Endothelial cell of umbilical vein (primary cell): Measurements from ENCODE around the gene OCRL. TPM values are rescaled to one million over a fixed set of nuclear protein-coding genes. Genes with fewer than 3 reads are reported as not detected.
A peak's percentile ranks its signal among the peaks of the same experiment; 100 is the strongest.

ENCODE experiments used
- Bru-seq: library from RNA; stranded (reverse); fragments of 400-500 nt; gene quantifications from one replicate; lab custom pipeline; 2021; lab: Mats Ljungman, UMichigan
- BruChase-seq, 2 experiments: library from RNA; stranded (reverse); fragments of 400-500 nt; gene quantifications; one replicate each; lab custom pipeline; 2021; lab: Mats Ljungman, UMichigan
- BruUV-seq: library from RNA; stranded (reverse); fragments of 400-500 nt; replicated peaks from 2 replicates; lab custom pipeline; 2021; lab: Mats Ljungman, UMichigan
- CTCF ChIA-PET: fragments of 300-600, 350-600 bp; sonication (Branson Sonifier 250); formaldehyde crosslinking; loops from one replicate; lab custom pipeline; 2021; ENCODE audit warnings: antibody characterized with exemption, inconsistent platforms; lab: Charles Lee
- POLR2A ChIA-PET: fragments of 300-600, 350-600 bp; sonication (Branson Sonifier 250); formaldehyde crosslinking; loops from one replicate; lab custom pipeline; 2021; ENCODE audit warnings: antibody characterized with exemption, inconsistent platforms; lab: Charles Lee
- DNase-seq: peaks from one replicate; pipeline ENCODE4 v3.0.0-alpha.2; 2011; ENCODE audit warnings: low read depth, low spot score
- FAIRE-seq: peaks from 2 replicates; lab custom pipeline; 2011; peaks lifted over from hg19 to GRCh38; lab: Jason Lieb, UNC
- H2AFZ ChIP-seq: 2 replicates; pipeline ENCODE4 v1.6.0; 2012; ENCODE audit warnings: low read depth, low read length, control low read depth, inconsistent platforms
- H3K27ac ChIP-seq: 2 replicates; pipeline ENCODE4 v1.5.1; 2011; ENCODE audit warnings: low read depth, mild to moderate bottlenecking, control low read depth, low read length, moderate library complexity; ENCODE audit not compliant: insufficient read depth
- H3K27me3 ChIP-seq, 2 experiments: 2 replicates each; pipeline versions ENCODE4 v1.6.0 to v1.6.1; 2011; ENCODE audit warnings: low read length in 2 of 2, mixed read lengths in 1 of 2; ENCODE audit not compliant: control insufficient read depth in 2 of 2, insufficient read depth in 2 of 2
- H3K36me3 ChIP-seq, 2 experiments: 2 replicates in 1 of 2; 3 replicates in 1 of 2; pipeline ENCODE4 v1.5.1; 2011; ENCODE audit warnings: low read length in 2 of 2, mild to moderate bottlenecking in 1 of 2, moderate library complexity in 1 of 2; ENCODE audit not compliant: control insufficient read depth in 2 of 2, insufficient read depth in 2 of 2; ENCODE audit errors: extremely low read depth in 1 of 2
- H3K4me1 ChIP-seq: 3 replicates; pipeline ENCODE4 v1.5.1; 2011; ENCODE audit warnings: mild to moderate bottlenecking, low read length; ENCODE audit not compliant: control insufficient read depth, insufficient read depth; ENCODE audit errors: extremely low read depth
- H3K4me2 ChIP-seq: 2 replicates; pipeline ENCODE4 v1.6.1; 2011; ENCODE audit warnings: low read length, control low read depth, mixed read lengths; ENCODE audit not compliant: insufficient read depth
- H3K4me3 ChIP-seq, 3 experiments: fragments of 200-600 bp in 1 of 3; sonication (generic), shearing (Covaris generic) in 1 of 3; replicated peaks in 1 of 3; 2 replicates each; pipeline ENCODE4 v1.5.1; 2011 to 2016; ENCODE audit warnings: control low read depth in 3 of 3, low read length in 3 of 3, mild to moderate bottlenecking in 2 of 3, inconsistent platforms in 1 of 3, low read depth in 1 of 3, moderate library complexity in 1 of 3; ENCODE audit not compliant: insufficient read depth in 1 of 3
- H3K79me2 ChIP-seq: 2 replicates; pipeline ENCODE4 v1.6.0; 2012; ENCODE audit warnings: low read length, inconsistent platforms; ENCODE audit not compliant: control insufficient read depth, insufficient read depth
- H3K9ac ChIP-seq: replicated peaks from 2 replicates; pipeline ENCODE3; 2011; ENCODE audit warnings: low read length, control low read depth; ENCODE audit not compliant: insufficient read depth; ENCODE audit errors: extremely low read depth
- H3K9me1 ChIP-seq: replicated peaks from 3 replicates; pipeline ENCODE4 v1.6.0; 2011; ENCODE audit warnings: mild to moderate bottlenecking, low read length; ENCODE audit not compliant: control insufficient read depth, insufficient read depth; ENCODE audit errors: extremely low read depth
- H3K9me3 ChIP-seq: replicated peaks from 2 replicates; pipeline ENCODE4 v1.5.1; 2012; ENCODE audit warnings: low read length, inconsistent platforms; ENCODE audit not compliant: control insufficient read depth, insufficient read depth
- H4K20me1 ChIP-seq: replicated peaks from 2 replicates; pipeline ENCODE3; 2011; ENCODE audit warnings: mild to moderate bottlenecking, low read length; ENCODE audit not compliant: control insufficient read depth, insufficient read depth; ENCODE audit errors: extremely low read depth
- CTCF ChIP-seq, 2 donors: IDR thresholded peaks; 1 replicate in 1 of 2; 2 replicates in 1 of 2; pipeline ENCODE4 v1.5.1; 2011; ENCODE audit warnings: low read length in 2 of 2, mild to moderate bottlenecking in 2 of 2, moderate library complexity in 2 of 2, control low read depth in 1 of 2, inconsistent platforms in 1 of 2, low read depth in 1 of 2; ENCODE audit not compliant: insufficient read depth in 1 of 2; ENCODE audit errors: extremely low read depth in 1 of 2
- EZH2 ChIP-seq: IDR thresholded peaks from 2 replicates; pipeline ENCODE4 v1.6.1; 2012; ENCODE audit warnings: borderline replicate concordance, low read depth, mild to moderate bottlenecking, moderate library complexity, low read length, inconsistent platforms; ENCODE audit not compliant: severe bottlenecking
- FOS ChIP-seq: IDR thresholded peaks from 2 replicates; pipeline ENCODE4 v1.6.1; 2011; ENCODE audit warnings: mild to moderate bottlenecking, low read length, moderate library complexity, borderline replicate concordance; ENCODE audit not compliant: insufficient read depth
- JUN ChIP-seq: IDR thresholded peaks from 2 replicates; pipeline ENCODE4 v1.6.1; 2011; ENCODE audit warnings: borderline replicate concordance, low read depth; ENCODE audit not compliant: insufficient read length, insufficient read depth
- MYC ChIP-seq: IDR thresholded peaks from one replicate; pipeline ENCODE4 v1.6.1; 2011; ENCODE audit warnings: mild to moderate bottlenecking, low read depth, low read length
- POLR2A ChIP-seq: IDR thresholded peaks from 2 replicates; pipeline ENCODE4 v1.6.1; 2012; ENCODE audit warnings: low read depth, mild to moderate bottlenecking, control low read depth, low read length
- POLR2AphosphoS5 ChIP-seq: IDR thresholded peaks from 2 replicates; pipeline ENCODE4 v1.6.1; 2012; ENCODE audit warnings: low read depth, mild to moderate bottlenecking, control low read depth, low read length, moderate library complexity; ENCODE audit not compliant: insufficient read depth
- dilution Hi-C: fragments of 300-500 bp; cut with MboI; formaldehyde crosslinking; loops from one replicate; pipeline ENCODE4 v1.15.0; 2019; ENCODE audit warnings: low sequenced_read_pairs; ENCODE audit not compliant: extremely low pct_ligation_motif_present
- intact Hi-C: fragments of 100-400 bp; cut with micrococcal nuclease; formaldehyde crosslinking; loops from one replicate; pipeline ENCODE4 v1.10.0; 2022
- long read RNA-seq: library from polyadenylated mRNA; stranded (forward); transcript quantifications from one replicate; pipeline ENCODE4 v2.0.0, GENCODE V29; 2021
- polyA minus RNA-seq, 3 experiments: library from RNA; depleted of rRNA, polyadenylated mRNA; stranded (reverse); fragments of >200 nt; gene quantifications; 1 replicate in 1 of 3; 2 replicates in 2 of 3; pipeline ENCODE4 v1.2.3, GENCODE V29; 2011
- polyA plus RNA-seq, 4 experiments: library from polyadenylated mRNA; depleted of rRNA in 3 of 4; stranded (reverse) in 3 of 4; unstranded in 1 of 4; fragments of >200 nt; gene quantifications; 2 replicates each; pipeline versions ENCODE4 v1.2.1 to v1.2.3, GENCODE V29; 2011 to 2012; ENCODE audit warnings: missing spikeins in 1 of 4
- total RNA-seq: library from RNA; stranded (reverse); gene quantifications from 2 replicates; pipeline ENCODE4 v1.2.3, GENCODE V29; 2021

OCRL gene
- total RNA-seq, result 19.7 and 20.9 TPM in 2 replicates
- polyA plus RNA-seq, result 14.2 and 14.6 TPM in 2 replicates
- polyA plus RNA-seq (2011; cell fraction: cytosol; rRNA removed), result 13.2 and 14.7 TPM in 2 replicates
- polyA plus RNA-seq (2011; cell fraction: nucleus; rRNA removed), result 34.1 and 38.6 TPM in 2 replicates
- polyA plus RNA-seq (2012), result 22.8 and 23.3 TPM in 2 replicates
- 27.8 and 30.0 TPM in 2 replicates for polyA minus RNA-seq
- polyA minus RNA-seq (2011; cell fraction: cytosol; rRNA and poly(A)+ RNA removed), result 8.1 TPM
- 15.2 and 17.6 TPM in 2 replicates for polyA minus RNA-seq (2011; cell fraction: nucleus; rRNA and poly(A)+ RNA removed)
- percentile 68 among the genes with signal in this experiment for Bru-seq, nascent RNA
- BruChase-seq, experiment 1, labeled RNA remaining after a 6-hour chase, result percentile 80 among the genes with signal in this experiment
- BruChase-seq, experiment 2, labeled RNA remaining after a 2-hour chase, result percentile 70 among the genes with signal in this experiment
- long read RNA-seq, full-length matches to known transcripts, result 4 of 20 reads
- long read RNA-seq, partial matches to known transcripts, result 14 of 20 reads
- long read RNA-seq, other reads (novel, unspliced or antisense), result 2 of 20 reads

- Histone ChIP-seq H3K4me1 (peaks cover 10% of the 10 kb centered on the region), H3K9ac (peak within 1 kb of the TSS; percentile 75), H4K20me1 (no peaks in the 10 kb centered on the region), H3K27me3 (peaks cover 0 to 2% of the 10 kb centered on the region in 2 experiments), H3K79me2 (peaks cover 7% of the 10 kb centered on the region), H2AFZ (peak within 1 kb of the TSS; percentile 87), H3K36me3 (no peaks in the 10 kb centered on the region), H3K4me2 (peak within 1 kb of the TSS; percentile 90), H3K27ac (peak within 1 kb of the TSS; percentile 44), H3K9me1 (no peaks in the 10 kb centered on the region), H3K4me3 (peak within 1 kb of the TSS; percentile 53 to 79 (median 55)), H3K9me3 (no peaks in the 10 kb centered on the region)
- dilution Hi-C loops (no loop called here), intact Hi-C loops (loop anchor here (2.0 kb wide), 1 partner anchor 17 kb away; the partner anchor contains the start of gene SMARCA1)
- POLR2A ChIA-PET, result no interaction called here
- BruUV-seq, result no TSS peak
- FAIRE-seq (peak; percentile 90), DNase-seq (peak; percentile 66)
- CTCF ChIA-PET, result interaction anchor here (1.0 kb wide), 4 partner anchors 14 to 29 kb away, joined by 3 to 5 read pairs (median 4); no protein-coding TSS in a partner anchor
- TF ChIP-seq POLR2A (no peak), JUN (no peak), FOS (no peak), POLR2AphosphoS5 (no peak), EZH2 (no peak), CTCF (IDR thresholded peaks at IDR 0.05; ENCODE audit: extremely low read depth in 1 of 2, insufficient read depth in 1 of 2, low read depth in 1 of 2, low read length in 2 of 2) (peak; percentile 43 to 74), MYC (no peak)
These were observed at the start of gene OCRL for GRCh38 chrX:129540068-129540653. Gene OCRL, plus strand, starts transcription at chrX:129540259. Its CDS starts 181 bp downstream, at chrX:129540440.
